RWPE1 (cell line): ENCODE data around the gene TMTC1.
A peak's percentile ranks its signal among the peaks of the same experiment; 100 is the strongest.

ENCODE experiments used
- CTCF ChIA-PET: fragments of 350-600 bp; sonication (Branson Sonifier 250); formaldehyde crosslinking; extraction: SDS; loops from one replicate; lab custom pipeline; 2021; lab: Yijun Ruan, JAX
- POLR2A ChIA-PET: fragments of 400-600 bp; formaldehyde crosslinking; extraction: SDS; loops from one replicate; lab custom pipeline; 2020; ENCODE audit warnings: antibody characterized with exemption; ENCODE audit not compliant: low non-redundant PET; lab: Yijun Ruan, JAX
- DNase-seq: peaks from one replicate; pipeline ENCODE4 v3.0.0; 2012; ENCODE audit warnings: low spot score
- H3K27ac ChIP-seq: fragments of 450-650 bp; 2 replicates; pipeline ENCODE4 v1.5.1; 2017
- TF ChIP-seq, protein P1 (sequence below): fragments of 450-650 bp; conservative IDR thresholded peaks from 2 replicates; pipeline ENCODE4 v1.5.1; 2017; ENCODE audit warnings: low read depth, mild to moderate bottlenecking

Gene TMTC1

DNA sequence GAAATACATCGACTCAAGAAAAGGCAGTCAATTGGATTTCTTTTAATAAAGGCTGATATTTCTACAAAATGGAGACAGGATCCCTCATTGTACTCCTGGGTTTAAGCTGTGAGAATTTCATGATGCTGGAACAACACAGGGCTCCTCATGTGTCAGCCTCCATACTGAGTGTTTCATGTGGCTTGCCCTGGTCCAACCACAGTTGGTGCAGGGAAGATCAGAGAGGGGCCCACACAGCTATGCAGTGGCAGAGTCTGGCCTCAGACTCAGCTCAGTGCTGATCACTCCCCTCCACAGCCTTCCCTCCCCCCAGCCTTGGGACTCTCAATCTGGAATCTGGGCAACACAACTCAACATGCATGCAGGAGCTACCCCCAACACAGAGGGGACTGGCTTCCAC lies 163.7 kb downstream of the TMTC1 start:
- no peak for DNase-seq
- TF ChIP-seq, protein P1, sequence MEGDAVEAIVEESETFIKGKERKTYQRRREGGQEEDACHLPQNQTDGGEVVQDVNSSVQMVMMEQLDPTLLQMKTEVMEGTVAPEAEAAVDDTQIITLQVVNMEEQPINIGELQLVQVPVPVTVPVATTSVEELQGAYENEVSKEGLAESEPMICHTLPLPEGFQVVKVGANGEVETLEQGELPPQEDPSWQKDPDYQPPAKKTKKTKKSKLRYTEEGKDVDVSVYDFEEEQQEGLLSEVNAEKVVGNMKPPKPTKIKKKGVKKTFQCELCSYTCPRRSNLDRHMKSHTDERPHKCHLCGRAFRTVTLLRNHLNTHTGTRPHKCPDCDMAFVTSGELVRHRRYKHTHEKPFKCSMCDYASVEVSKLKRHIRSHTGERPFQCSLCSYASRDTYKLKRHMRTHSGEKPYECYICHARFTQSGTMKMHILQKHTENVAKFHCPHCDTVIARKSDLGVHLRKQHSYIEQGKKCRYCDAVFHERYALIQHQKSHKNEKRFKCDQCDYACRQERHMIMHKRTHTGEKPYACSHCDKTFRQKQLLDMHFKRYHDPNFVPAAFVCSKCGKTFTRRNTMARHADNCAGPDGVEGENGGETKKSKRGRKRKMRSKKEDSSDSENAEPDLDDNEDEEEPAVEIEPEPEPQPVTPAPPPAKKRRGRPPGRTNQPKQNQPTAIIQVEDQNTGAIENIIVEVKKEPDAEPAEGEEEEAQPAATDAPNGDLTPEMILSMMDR, result no peak
- CTCF ChIA-PET, result no interaction called here
- H3K27ac ChIP-seq, result no peak overlapping the region
- POLR2A ChIA-PET, result no interaction called here

- POLR2A ChIA-PET, result no interaction called here
- DNase-seq, result no peak
- H3K27ac ChIP-seq, result no peak overlapping the region
- CTCF ChIA-PET, result no interaction called here
- TF ChIP-seq, protein P1, result no peak
Measured at GRCh38 chr12:29617407-29617803, 166.3 kb downstream of the TMTC1 start.

DNA sequence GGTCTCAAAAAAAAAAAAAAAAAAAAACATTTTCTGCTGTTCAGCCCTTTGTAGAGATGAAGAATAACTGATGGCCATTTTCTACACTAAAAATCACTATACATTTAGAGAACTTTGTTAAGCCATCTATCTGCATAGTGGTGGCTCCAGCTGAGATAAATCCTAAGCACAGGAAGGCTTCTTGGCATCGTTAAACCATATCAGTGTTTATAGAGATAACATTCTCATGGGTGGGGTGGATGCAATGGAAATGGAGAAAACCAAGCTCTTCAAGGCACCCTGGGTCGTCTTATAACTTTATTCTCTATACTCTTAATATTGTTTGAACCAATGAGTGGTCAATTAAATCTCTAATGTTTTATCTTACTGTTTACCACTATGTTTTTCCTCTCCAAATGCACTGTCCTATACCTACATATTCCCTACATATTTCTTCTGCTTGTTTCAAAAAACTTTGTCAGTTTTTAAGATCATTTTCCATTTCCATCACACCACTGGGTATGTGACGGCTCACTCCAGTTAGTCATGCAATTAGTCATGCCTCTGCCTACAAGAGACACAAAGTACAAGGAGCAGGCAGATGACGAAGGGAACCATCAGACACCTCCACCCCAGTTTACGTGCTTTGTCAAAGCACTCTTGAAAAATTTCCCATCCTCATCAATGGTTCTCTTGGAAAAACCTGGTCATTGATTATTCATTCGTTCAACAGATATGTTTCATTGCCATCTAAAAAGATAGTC lies 166.9 kb downstream of the TMTC1 start:
- POLR2A ChIA-PET, result no interaction called here
- TF ChIP-seq, protein P1, result no peak
- CTCF ChIA-PET, result no interaction called here
- peak; percentile 68 for DNase-seq
- H3K27ac ChIP-seq, result no peak overlapping the region

DNA sequence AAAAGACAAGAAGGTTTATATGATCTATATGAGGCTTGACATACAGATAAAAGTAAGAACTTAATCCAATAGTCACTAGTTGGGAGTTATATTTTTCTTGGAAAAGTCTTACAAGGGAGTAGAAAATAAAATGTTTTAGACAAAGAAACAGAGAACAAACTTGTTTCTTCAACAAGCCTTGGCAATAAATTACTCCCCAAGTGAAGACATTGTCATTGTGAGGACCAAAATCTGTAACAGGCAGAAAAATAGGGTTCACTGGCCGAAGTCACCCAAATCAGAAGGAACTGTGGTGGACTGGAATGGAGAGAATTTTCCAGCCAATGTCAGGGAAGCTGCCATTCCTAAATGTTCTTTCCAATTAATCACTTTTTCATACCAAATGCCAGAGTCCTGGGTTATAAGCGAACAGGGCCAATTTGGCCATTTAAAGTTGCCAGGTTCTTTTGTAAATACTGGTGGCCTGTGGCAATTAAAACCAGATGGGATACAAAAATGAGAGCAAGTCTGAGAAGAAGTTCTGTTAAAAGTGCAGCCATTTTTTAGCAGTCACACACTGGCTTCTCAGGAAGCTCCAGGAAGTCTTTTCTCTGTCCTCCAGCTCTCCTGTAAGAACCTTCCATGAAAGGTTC lies 168.9 kb downstream of the TMTC1 start:
- CTCF ChIA-PET, result no interaction called here
- TF ChIP-seq, protein P1, result no peak
- POLR2A ChIA-PET, result no interaction called here
- no peak overlapping the region for H3K27ac ChIP-seq
- no peak for DNase-seq

DNA sequence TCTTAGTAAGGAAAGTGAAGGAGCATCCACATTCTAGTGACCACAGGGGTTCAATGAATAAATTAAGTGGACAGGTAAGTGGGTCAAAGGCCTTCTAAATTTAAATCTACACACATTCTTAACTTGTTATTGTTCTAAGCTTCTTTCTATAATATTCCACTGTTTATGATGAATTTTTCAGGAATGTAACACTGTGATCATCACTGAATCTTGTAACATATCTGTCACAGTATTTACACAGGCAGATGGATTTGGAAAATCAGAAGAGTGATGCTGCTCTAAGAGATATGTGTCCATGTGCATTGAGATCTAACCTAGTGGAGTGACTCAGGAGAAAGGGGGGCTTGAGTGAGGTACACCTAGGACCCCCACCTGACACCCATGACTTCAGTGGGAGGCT lies 170.8 kb downstream of the TMTC1 start:
- ChIA-PET POLR2A (no interaction called here), CTCF (interaction anchor here (0.6 kb wide), 1 partner anchor 54 kb away, joined by 3 read pairs; no protein-coding TSS in a partner anchor)
- no peak for DNase-seq
- no peak overlapping the region for H3K27ac ChIP-seq
- TF ChIP-seq, protein P1, result no peak

GRCh38 chr12:29611906-29612305 lies 171.8 kb downstream of the TMTC1 start:
- TF ChIP-seq, protein P1, result no peak
- DNase-seq, result no peak
- H3K27ac ChIP-seq, result no peak overlapping the region
- ChIA-PET POLR2A (no interaction called here), CTCF (no interaction called here)
